NAMALWA (cell line): ENCODE measurements around the gene FNDC3B.
A peak's percentile ranks its signal among the peaks of the same experiment; 100 is the strongest.

ENCODE experiments used
- DNase-seq: peaks from one replicate; pipeline ENCODE4 v3.0.0-alpha.2; 2015; ENCODE audit warnings: low spot score

Gene FNDC3B

DNA sequence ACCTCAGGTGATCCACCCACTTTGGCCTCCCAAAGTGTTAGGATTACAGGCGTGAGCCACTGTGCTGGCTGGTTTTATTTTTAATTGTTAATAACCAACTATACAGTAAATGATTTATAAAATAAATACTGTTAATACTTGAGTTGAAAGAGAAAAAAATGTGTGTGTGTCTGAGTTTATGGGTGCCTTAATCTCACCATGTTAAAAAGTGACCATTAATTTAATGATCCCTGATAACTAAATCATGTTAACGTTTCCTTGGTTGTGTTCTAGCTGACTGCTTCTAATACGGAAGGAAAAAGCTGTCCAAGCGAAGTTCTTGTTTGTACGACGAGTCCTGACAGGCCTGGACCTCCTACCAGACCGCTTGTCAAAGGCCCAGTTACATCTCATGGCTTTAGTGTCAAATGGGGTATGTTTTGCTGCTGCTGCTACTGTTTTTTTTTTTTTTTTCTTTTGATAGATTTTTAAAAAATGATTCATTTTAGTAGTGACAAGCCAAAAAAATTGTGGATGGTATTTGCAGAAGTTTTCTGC is 295.4 kb downstream of the FNDC3B start:
- DNase-seq = no peak

DNA sequence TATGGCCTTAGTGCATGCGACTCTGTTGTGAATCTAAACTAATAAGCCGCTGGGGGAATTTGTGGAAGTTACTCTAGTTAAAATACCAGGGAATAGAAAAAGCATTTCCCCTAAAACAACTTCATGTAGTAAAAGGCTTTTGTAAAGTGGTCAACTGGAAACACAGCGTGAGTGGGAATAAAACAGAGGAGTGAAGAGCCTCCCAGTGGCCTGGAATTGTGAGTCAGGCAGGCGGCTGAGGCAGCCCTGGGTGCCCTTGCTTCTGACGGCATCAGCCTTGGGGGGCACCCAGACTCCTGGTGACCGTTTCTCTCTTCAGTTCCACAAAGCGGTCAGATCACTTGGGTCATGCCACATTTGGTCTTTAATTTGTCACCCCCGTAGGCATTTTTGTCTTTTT is 300.5 kb downstream of the FNDC3B start:
- DNase-seq = no peak

DNA sequence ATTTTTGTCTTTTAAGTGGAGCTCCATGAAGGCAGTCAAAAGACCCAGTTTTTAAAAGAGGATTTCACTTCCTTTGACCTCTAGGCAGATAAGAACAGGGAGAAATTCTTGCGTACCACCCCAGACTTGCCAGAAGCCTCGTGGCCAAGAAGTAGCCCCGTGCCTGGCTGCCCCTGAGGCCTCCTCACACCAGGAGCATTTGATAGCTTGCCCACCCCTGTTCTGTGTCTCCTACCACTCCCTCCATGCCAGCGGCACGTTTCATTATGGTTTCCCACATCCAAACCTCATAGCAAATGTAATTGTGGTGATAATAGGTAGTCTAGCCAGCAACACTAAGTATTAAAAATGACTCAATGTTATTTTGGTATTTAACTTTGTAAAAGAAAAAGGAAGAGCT is 301.2 kb downstream of the FNDC3B start:
- DNase-seq = no peak

DNA sequence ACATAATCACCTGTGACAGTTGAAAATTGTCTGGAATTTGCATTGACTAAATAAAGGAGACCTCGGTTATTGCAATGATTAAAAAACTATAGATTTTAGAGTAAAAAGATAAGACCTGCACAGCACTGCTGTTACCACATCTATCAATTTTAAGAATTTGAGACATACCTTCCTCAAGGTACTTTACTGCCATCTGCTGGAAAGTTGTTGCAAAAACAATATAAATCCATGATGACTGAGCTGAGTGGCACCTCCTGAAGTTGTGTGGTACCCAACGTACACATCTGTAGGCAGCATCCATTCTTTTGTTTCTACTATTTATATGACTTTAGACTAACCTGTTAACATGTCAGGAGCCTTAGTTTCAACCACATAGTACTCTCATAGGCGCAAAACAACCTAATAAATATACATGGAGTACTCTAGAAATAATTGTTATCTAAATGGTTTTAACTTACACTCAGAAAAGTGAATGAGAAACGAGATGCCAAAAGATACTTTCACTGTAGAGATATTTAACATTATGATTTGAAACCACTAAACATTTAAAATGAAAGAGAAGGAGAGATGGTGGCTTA is 302.2 kb downstream of the FNDC3B start:
- peak; percentile 84 for DNase-seq

DNA sequence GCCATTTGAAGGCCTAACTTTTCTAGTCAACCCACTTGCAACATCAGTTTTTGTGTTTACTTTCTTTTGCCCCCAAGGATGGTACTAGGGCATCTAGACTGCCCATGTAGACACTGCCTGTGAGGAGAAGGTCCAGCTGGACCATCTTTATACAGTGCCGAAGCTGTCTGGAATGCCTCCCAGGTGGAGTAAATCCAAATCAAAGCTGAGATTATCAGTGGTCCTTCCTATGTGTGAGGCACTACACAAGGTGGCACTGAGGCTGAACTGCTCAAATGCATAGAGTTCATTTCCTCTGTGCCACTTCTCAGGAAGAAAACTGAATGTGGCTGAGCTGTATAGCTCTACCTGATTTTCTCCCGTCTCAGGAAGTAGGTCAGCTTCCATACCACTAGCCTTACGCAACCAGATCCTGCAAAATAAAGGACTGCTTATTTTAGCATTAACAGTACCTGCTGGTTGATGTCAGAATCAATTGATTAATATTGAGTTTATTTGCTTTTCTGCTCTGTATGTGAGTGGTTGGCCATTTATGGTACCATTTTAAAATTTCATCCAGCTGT is 302.8 kb downstream of the FNDC3B start:
- DNase-seq = no peak

DNA sequence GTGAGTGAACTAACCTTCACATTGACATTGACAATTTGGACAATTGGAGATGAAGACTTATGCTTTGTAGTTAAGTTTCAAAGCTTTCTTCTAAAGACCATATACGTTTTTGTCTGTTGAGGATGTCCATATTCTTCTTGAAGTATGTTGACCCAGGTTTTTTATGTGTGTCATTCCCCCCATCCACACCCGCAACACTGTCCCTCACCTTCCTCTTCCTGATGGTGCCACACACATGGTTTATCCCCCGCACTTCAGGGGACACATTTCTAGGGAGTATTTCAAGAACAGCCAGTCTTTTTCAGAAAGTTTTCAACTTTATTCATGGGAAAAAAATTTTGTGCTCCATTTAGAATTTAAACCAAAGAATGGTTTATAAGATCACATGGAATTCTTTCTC is 303.7 kb downstream of the FNDC3B start:
- DNase-seq = no peak

DNA sequence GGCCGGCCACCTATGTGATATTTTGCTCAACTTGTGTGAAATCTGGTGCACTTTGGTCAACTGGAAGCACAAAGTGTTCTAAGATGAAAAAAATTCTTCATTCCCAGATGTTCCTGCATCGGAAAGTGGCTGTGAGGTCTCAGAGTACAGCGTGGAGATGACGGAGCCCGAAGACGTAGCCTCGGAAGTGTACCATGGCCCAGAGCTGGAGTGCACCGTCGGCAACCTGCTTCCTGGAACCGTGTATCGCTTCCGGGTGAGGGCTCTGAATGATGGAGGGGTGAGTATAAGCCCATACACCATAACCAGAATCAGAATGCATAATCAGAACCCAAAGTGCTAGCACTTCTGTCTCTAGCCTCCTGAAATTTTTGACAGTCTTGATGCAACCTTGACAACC is 304.6 kb downstream of the FNDC3B start:
- no peak for DNase-seq

DNA sequence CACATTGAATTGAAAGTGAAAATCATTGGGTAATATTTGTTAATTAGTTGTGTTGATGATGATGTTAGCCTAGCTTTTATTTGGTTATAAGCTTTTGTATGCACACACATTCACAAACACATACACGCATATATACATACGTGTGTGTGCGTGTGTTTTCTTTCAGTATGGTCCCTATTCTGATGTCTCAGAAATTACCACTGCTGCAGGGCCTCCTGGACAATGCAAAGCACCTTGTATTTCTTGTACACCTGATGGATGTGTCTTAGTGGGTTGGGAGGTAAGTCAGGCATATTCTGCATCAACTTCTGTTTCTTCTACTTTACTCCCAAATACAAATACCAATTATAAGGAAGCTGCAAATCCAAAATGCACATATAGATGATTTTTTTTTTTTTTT is 306.8 kb downstream of the FNDC3B start:
- DNase-seq = no peak

DNA sequence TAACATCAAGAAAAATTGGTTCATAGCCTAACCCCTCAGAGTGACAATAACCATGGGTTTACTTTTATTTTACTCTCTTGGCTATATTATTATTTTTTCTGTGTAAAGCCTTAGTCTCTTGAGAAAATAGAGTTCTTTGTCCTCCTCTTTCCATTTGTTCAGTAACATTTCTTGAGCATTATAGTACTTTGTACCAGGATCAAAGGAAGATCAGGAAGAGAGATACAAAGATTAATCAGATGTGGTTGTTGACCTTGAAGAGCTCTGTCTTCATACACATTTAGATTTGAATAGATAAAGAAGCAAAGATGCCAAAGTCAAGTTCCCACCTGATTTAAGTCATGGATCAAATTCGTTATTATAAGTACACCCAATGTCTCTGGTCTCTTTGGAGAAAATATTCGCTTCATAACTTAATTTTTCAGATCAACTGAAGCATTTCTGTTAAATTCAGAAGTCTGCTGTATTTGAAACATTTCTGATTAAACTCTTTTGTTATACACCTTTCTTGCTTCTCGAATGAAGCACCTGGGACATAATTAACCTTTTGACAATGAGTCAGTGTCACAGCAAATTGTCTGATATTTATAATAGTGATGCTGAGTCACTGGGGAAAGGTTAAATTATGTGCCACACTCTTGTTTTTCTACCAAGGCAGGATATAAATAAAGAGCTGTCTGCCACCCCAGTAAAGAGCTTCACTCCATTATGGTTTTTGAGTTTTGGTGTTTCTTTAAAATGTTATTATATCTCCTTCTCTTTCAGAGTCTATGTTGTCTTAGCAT is 308.7 kb downstream of the FNDC3B start:
- DNase-seq = no peak

DNA sequence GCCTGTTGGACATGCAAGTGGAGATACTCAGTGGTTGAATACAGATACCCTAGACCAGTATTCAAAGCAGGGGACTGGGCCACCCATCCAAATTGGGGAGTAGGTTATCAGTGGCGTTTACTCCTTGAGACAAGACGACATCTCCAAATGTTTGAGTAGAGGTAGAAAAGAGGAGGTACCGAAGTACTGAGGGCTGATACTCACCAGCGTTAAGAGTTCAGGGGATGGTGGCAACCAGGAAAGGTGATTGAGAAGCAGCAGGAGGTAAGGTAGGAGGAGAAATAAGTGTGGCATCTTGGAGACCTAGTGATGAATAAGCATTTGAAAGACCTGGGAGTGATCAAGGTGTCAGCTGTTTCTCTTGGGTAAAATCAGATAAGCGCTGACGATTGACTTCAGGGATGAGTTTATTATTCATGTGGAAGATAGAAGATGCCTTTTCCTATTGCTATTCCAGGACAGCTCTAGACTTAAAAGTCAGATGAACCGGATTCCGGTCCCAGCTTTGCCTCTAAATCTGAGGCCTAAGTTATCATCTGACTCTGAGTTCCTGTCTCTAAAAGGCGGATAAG is 312.6 kb downstream of the FNDC3B start:
- no peak for DNase-seq

DNA sequence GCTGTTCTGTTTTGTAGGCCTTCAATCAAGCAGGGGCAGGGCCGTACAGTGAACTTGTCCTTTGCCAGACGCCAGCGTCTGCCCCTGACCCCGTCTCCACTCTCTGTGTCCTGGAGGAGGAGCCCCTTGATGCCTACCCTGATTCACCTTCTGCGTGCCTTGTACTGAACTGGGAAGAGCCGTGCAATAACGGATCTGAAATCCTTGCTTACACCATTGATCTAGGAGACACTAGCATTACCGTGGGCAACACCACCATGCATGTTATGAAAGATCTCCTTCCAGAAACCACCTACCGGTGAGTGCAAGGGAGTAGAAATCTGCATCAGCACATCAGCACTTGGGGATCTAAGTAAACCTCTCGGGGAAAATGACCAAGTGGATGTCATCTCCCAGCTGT is 313.4 kb downstream of the FNDC3B start:
- no peak for DNase-seq

DNA sequence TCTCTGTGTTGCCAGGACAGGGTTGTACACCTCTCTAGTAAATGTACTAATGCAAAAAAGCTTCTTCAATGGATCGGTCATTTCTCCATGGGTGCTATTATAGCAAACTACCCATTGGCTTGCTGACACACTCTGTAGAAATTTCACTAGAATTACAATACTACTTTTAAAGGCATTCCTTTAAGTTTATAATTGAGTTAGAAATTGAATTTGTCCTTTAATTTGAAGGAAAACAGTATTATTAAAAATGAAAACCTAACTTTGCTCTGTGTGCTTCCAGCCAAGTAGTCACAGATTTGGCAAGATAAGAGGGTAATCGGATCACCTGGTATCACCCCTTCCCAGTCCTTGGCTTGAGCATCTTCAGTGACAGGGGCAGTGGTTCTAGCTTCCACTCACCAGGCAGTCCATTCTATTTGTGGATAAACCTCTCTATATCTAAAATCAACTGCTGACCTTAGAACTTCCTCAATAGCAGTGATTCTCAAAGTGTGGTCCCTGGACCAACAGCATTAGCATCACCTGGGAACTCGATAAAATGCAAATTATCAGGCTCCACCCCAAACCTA is 315.6 kb downstream of the FNDC3B start:
- DNase-seq = no peak

DNA sequence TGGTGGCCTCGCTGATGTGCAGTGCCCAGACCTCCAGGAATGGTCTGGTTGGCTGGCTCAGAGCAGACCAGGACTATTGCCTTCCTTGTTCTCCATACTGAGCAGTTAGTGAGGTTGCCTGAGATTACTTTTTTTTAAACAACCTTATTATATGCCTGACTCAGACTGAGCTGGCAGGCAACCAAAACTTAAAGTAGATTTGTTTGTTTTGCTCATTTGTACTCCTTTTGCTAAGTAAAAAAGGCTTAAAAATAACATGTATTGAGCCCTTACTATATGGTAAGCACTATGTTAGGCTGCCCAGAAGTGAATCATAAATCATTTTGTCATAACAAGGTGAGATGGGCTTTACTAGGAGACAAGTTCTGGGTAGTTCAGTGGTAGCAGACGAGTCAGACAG is 316.5 kb downstream of the FNDC3B start:
- DNase-seq = no peak

DNA sequence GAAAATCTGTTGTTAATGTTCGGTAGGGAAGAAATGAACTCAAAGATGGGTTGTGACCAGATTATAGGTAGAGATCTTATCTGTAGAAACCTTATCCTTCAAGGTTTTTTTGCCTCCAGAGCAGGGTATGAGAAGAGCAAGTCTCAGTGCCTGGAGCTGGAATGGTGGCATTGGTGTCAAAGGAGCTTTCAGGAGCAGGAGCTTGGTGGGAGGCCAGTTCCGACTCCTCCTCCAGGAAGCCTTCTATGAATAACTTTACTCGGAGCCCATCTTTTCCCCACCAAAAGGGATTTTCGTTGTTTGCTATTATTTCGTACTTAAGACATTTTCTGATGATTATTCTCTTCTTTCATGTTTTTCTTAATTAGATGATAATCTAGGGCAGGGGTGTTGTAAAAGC is 317.0 kb downstream of the FNDC3B start:
- DNase-seq = no peak

DNA sequence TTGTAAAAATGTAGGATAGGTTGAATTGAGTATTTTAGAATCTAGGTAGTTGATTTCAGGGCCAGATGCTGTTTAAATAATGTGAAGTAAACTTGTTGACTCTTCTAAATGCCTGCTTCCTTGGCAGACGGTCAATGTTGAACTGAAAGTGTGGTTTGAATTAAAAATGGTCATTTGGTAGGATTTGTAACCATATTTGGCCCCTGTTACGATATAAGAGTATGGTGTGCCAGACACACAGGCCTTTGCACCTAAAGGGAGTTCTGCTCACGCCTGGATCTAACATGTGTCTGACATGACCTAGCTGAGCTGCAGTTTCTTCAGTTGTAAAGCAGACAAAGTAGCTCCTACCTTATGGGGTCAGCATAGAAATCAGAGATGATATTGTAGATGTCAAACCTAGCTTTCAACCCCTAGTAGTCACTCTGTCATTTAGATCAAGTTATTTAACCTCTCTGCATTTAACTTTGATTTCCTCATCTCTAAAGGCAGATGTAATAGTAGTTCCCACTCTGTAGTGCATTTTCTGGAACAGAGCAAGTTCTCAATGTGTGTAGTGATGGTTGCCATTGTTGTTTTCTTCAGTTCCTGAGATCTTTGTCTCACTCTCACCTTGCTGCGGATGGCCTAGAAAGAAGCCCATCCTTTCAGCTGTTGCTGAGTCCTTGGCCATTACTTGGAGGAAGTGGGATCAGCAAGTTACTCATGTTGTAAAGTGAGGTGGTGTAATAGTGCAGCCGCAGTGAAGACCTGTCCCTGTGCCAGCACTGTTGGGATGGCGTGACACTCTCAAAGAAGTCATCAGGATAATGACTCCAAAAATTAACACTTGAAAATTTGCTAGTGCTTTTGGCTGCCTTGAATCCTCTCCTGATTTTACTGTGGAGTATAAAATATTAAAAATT is 318.7 kb downstream of the FNDC3B start:
- no peak for DNase-seq

DNA sequence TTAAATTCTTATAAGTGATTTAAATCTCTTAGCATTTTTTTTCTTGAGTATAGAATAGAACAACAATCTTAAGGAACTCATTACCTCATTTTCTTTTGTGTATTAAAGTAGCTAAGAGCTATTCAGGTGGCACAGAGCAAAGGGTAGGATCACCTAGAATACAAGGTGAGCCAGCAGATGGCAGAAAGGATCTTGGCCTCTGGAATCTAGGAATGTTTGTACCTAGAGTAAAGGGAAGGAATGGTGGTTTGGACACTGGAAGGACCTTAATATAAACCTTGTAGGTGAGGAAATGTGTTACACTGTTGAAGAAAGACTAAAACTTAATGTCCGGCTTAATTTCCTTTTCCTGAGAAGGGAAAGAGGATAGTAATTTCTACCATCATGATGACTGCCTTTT is 319.9 kb downstream of the FNDC3B start:
- no peak for DNase-seq

DNA sequence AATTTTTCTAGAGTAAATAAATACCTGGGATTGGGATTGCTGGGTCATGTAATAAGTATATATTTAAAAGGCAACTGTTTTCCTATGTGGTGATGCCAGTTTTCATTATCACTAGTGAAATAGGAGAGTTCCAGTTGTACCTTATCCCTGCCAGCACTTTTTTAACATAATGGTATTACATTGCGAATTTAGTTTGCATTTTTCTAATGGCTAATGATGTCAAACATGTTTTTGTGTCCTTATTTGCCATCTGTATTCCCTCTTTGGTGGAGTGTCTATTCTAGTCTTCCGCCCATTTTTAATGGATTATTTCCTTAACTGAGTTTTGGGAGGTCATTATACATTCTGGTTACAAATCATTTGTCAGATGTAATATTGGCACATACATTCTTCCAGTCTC is 320.6 kb downstream of the FNDC3B start:
- DNase-seq = no peak

DNA sequence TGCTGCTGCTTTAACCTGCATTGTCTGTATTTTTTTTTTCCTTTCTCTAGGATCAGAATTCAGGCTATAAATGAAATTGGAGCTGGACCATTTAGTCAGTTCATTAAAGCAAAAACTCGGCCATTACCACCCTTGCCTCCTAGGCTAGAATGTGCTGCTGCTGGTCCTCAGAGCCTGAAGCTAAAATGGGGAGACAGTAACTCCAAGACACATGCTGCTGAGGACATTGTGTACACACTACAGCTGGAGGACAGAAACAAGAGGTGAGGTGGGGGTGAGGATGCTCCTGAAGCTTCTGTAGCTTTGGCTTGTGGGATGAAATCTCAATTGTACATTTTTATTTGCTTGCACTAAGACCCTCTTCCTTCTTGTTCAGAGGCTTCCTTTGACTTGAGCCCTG is 323.2 kb downstream of the FNDC3B start:
- no peak for DNase-seq

DNA sequence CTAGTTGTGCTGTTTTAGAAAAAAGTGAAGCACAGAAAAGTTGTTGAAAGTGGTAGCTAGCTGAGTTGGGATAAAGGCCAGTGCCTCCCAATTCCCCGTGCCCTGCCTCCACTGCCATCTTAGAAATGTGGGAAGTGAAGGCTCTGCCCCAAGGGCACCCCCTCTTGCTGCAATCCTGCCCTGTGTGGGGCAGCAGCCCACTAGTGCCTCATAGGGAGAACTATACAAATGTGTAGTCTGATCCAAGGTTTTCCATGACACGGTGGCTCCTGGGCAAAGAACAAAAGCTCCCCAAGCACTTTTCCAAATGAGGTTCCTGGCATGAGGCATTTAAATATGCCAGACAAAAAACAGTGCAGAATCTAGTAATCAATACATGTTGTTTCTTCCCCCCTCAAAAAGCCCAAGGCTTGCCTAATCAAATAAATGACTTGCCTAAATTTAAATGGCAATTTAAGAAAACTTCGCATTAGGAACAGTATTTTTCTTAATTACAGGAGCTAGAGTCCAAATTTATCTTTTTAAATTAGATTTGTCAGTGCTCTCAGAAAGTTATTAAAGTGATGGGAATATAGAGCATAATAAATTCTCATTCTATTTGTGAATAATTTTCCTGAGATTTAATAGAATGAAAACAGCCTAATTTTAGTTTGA is 325.1 kb downstream of the FNDC3B start:
- no peak for DNase-seq

DNA sequence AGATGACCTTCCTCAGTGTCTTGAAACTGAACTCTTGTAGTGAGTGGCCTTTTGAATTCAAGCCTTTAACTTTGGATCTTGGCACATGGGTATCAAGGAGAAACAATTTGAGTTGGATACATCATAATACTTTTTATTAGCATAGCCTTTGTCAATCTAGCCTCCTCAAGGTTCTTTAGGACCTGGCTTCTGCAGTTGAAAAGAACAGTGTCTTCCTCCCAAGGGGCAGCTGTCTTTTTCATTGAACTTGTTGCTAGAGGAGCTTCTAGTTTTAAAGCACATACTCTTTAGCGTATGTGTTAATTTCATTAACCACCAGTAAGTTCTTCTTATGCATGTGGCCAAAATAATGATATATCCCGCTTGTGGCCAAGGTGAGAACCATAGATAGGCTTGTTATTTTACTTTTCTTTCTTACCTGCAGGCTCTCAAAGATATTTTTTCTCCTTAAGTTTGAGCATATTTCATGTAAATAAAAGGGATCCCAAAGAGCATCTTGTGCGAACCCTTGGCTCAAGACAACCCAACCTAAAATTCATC is 325.7 kb downstream of the FNDC3B start:
- DNase-seq = no peak
